ENCODE measurements around the gene TOP2B.

The TOP2B gene

DNA sequence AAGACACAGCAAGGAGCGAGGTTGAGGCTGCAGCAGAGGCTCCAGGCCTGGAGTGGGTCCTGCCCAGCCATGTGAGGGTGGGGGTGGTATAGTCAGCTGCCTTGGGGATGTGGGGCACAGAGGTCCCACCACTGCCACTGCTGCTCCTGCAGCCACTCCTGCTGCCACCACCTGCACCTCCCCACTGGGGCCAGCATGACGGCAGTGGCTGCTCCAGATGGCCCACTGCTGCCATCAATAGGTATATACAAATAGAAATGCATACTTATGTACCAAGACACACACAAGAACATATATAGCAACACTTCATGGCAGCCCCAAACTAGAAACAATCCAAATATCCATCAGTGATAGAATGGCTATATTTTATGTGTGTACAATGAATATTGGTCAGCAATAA is 10.0 kb upstream of the TOP2B start:
- H3K4me3 ChIP-seq (ENCODE audit: low read length), result no peak overlapping the region
- DNase-seq (ENCODE audit: low read depth), result no peak
- TF ChIP-seq, protein P1, sequence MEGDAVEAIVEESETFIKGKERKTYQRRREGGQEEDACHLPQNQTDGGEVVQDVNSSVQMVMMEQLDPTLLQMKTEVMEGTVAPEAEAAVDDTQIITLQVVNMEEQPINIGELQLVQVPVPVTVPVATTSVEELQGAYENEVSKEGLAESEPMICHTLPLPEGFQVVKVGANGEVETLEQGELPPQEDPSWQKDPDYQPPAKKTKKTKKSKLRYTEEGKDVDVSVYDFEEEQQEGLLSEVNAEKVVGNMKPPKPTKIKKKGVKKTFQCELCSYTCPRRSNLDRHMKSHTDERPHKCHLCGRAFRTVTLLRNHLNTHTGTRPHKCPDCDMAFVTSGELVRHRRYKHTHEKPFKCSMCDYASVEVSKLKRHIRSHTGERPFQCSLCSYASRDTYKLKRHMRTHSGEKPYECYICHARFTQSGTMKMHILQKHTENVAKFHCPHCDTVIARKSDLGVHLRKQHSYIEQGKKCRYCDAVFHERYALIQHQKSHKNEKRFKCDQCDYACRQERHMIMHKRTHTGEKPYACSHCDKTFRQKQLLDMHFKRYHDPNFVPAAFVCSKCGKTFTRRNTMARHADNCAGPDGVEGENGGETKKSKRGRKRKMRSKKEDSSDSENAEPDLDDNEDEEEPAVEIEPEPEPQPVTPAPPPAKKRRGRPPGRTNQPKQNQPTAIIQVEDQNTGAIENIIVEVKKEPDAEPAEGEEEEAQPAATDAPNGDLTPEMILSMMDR (conservative IDR thresholded peaks at IDR 0.05; ENCODE audit: low read length), result no peak

DNA sequence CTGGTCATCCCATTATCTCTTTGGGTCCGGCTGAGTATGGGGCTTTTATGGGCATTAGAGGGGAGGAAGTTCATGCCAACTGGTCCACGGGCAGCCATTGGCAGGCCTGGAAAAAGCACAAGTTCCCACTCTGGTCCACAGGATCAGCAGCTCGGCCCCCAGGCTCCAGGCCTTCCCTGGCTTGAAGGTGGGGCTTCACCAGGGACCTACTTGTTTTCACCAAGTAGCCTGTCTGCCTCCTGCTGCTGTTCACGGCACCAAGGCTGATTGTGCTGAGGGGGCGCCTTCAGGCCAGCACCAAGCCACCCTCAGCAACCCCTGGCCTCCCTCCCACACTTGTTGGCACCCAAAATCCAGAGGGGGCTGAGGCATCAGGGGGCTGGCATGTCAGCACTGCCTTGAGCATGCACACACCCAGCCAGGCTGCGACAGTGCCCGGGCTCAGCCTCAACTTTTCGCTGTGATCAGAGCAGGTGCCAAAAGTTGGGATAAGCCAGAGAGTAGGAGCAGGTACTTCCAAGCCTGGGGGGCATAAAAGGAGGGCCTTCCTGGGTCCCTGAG is 9.1 kb upstream of the TOP2B start:
- no peak overlapping the region for H3K4me3 ChIP-seq (ENCODE audit: low read length)
- TF ChIP-seq, protein P1 (conservative IDR thresholded peaks at IDR 0.05; ENCODE audit: low read length), result no peak
- DNase-seq (ENCODE audit: low read depth), result no peak

DNA sequence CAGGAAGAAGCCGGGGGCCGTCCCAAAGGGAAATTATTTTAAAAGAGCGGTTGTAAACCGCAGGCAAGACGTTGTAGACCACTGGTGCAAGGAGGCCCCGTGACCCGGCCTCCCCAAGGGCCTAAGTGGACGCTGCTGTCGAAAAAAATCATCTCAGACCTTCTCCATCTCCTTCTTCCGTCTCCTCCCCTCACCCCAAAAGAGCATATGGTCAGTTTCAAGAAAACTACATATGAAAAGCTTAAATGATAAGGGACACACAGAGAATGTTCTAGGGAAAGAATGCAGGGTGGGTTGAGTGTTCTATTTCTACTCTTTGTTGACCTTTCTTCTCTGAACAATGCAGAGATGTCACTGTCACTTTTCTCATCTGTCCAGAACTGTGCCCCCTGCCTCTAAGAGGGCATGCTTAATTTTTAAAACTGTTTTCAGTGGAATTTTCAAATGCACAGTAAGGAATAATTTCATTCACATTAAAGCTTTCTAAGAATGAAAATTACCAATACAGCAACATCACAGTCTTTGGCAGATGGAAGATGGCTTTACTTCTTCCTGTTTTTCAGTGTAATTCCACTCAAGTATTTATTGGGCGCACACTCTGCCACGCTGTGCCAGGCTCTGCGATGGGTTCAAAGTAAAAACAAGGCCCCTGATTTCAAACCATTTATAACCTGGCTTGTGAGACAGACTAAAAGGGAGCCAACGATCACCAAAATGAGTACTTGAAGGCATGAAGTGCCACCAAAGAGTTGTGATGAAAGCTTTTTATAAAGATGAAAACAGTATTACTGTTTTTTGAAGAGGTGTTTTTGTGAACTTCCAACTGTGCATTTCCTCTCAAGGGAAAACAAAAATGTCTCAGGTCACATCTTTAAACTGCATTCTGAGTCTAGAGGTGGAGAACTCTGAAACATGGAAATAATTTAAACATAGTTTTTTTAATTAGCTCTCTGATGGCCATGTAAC is 891 bp upstream of the TOP2B start:
- peak overlapping the region; percentile 77 for H3K4me3 ChIP-seq (ENCODE audit: low read length)
- TF ChIP-seq, protein P1 (conservative IDR thresholded peaks at IDR 0.05; ENCODE audit: low read length), result no peak
- DNase-seq (ENCODE audit: low read depth), result peak; percentile 52

DNA sequence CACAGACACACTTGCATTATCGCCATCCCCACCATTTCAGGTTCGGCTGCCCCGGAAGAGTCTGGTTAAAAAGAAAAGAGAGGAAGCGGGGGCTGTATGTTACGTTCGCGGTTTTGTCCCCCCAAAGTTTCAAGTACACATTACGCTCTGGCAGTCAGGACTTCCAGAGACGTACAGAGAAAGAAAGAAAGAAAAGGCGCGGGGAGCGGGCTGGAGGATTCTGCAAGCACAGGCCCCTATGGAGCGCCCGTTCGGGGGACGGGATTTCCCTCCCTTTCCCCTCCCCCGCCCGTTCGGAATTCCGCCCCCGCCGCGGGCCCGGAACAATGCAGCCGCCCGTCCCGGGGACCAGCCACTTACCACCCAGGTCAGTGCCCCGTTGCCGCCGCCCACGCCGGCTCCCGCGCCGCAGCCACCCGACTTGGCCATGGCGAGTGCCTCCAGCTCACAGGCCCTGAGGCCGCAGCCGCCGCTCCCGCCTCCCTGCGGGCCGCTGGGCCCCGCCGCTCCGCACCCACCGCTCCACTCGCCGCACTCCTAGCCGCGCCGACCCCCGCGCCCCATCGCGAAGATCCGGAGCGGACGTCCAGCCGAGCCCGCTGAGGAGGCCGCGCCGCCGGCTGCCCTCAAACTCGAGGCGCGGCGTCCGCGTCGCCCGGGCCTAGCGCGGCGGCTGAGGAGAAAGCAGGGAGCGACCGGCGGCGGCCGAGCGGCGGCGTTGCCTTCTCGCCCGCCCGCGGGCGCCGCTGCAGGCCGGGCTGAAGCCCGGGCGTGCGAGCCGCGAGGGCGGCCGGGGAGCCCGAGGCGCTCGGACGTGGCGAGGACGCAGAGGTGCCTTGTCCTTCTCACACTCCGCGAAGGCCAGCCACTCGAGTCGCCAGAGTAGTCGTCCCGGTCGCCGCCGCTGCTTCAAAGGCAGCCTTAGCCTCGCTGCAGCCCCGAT is 567 bp downstream of the TOP2B start:
- TF ChIP-seq, protein P1 (conservative IDR thresholded peaks at IDR 0.05; ENCODE audit: low read length), result no peak
- peak; percentile 37 for DNase-seq (ENCODE audit: low read depth)

DNA sequence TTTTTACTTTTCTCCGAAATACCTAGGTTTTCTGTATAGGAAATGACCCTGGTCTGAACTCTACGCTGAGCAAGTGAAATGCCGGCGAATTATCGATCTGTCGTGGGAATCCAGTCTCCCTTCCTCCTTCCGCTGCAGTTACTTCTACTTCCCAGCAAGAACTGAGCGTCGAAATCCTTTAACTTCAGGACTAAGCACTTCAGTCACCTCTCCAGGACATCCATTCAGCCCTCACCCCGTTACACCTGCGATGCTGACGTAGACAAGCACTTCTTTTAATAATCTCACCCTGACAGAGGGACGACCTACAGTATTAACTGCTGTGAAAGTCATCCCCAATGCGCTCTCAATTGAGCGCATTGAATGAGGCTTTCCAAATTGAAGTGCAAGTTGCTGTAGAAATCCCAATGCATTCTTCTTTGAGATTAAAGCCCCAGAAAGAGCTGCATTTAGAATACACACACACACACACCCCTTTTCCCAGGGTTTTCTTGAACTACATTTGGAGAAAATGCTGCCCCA is 1.3 kb downstream of the TOP2B start:
- TF ChIP-seq, protein P1 (conservative IDR thresholded peaks at IDR 0.05; ENCODE audit: low read length), result no peak
- peak; percentile 21 for DNase-seq (ENCODE audit: low read depth)
- peak overlapping the region; percentile 77 for H3K4me3 ChIP-seq (ENCODE audit: low read length)

More for the DNA sequence above, 567 bp downstream of the TOP2B start:
- H3K4me3 ChIP-seq (ENCODE audit: low read length), result peak overlapping the region; percentile 77

DNA sequence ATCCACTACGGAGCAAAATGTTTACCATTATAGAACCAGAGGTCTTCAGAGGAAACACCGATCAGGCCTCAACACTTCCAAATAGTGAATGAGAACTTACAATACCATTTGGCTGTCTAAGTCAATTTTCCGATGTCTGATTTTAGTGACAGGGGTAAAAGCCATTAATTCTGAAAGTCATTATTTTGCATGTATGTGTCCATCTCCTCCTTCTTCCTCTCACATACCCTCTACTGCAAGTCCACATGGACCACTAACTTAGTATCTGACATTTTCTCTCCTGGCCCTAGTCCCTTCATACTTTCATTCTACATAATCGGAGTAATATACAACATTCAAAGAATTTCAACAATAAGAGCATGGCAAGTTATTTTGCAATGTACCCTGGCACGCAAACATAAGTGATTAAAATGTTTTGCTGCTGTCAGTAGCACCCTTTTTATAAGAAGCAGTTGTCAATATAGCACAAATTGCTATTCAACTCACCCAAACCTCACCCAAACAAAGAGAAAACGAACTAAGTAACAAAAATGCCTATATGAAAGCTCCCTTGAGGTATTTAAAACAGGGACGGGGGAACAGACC is 1.9 kb downstream of the TOP2B start:
- TF ChIP-seq, protein P1 (conservative IDR thresholded peaks at IDR 0.05; ENCODE audit: low read length), result no peak
- peak; percentile 9 for DNase-seq (ENCODE audit: low read depth)
- H3K4me3 ChIP-seq (ENCODE audit: low read length), result peak overlapping the region; percentile 77
